Measurements from ENCODE around the gene OAS3. TPM values are rescaled to one million over a fixed set of nuclear protein-coding genes. Genes with fewer than 3 reads are reported as not detected.

Gene OAS3
- total RNA-seq, 4 donors from 2014 or later: 7.3 to 24.9 (median 14.3) TPM

DNA sequence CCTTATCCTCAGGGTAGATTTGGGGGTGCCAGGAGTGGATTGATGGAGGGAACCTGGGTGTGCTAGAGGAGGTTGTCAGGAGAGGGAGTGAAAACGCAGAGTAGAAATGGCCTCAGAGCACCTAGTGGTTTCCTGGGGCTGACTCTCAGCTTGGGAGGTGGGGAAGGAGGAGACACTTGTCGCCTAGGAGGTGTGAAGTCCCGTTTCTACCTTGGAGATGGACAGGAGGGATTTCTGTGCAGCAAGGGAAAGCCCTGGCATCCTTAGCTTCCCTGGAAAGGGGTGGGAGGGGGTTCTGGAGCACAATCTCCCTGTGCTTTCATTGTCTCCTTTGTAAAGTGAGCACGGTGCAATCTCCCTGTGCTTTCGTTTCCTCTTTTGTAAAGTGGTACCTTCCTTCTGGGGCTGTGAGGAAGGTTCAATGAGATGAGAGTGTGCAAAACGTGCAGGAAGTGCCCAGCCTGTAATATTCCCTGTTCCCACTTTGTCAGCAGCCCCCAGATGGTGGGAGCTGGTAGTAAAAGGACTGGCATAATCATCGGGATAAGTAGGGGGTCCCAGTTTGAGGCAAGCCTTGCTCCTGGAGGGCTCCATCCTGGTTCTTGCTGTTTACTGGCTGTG is 1.6 kb downstream of the OAS3 start:
- TF ChIP-seq, protein P1, sequence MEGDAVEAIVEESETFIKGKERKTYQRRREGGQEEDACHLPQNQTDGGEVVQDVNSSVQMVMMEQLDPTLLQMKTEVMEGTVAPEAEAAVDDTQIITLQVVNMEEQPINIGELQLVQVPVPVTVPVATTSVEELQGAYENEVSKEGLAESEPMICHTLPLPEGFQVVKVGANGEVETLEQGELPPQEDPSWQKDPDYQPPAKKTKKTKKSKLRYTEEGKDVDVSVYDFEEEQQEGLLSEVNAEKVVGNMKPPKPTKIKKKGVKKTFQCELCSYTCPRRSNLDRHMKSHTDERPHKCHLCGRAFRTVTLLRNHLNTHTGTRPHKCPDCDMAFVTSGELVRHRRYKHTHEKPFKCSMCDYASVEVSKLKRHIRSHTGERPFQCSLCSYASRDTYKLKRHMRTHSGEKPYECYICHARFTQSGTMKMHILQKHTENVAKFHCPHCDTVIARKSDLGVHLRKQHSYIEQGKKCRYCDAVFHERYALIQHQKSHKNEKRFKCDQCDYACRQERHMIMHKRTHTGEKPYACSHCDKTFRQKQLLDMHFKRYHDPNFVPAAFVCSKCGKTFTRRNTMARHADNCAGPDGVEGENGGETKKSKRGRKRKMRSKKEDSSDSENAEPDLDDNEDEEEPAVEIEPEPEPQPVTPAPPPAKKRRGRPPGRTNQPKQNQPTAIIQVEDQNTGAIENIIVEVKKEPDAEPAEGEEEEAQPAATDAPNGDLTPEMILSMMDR (IDR thresholded peaks at IDR 0.05; ENCODE audit: low read depth): no peak

DNA sequence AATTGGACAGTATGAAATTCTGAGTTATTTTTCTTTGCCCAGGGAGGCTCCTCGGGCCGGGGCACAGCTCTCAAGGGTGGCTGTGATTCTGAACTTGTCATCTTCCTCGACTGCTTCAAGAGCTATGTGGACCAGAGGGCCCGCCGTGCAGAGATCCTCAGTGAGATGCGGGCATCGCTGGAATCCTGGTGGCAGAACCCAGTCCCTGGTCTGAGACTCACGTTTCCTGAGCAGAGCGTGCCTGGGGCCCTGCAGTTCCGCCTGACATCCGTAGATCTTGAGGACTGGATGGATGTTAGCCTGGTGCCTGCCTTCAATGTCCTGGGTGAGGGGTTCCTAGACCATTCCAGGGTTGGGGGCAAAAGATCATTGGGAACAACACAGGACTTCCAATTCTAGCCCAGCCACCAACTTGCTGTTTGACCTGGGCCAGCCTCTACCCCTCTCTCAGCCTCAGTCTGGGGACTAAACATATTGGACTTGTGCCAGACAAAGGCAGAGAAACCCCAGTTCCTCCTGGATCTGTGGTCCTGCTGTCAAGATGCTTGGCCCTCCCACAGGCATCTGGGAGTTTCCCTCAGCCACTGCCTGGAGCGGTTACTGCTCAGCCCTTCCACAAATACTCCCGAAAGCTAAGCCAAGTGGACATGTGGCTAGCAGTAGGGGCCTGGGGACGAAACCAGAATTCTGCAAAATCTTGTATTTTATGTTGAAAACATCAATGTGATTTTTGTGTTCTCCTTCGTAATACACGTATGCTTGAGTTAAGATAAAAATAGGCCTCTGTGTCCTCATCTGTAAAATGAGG is 3.5 kb downstream of the OAS3 start:
- TF ChIP-seq, protein P1 (IDR thresholded peaks at IDR 0.05; ENCODE audit: low read depth): no peak

DNA sequence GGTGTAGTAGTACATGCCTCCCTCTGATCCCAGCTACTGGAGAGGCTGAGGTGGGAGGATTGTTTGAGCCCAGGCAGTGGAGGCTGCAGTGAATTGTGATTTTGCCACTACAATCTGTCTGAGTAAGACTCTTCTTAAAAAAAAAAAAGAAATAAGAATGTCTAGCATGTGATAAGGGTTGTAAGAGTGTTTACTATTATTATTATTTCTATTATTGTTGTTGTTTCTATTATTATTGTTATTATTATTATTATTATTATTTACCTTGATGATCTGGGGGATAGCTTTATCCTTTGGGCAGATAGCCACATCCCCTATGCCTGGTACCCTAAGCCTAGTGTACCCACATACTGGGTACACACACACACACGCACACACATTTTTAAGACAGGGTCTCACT is 4.3 kb downstream of the OAS3 start:
- TF ChIP-seq, protein P1 (IDR thresholded peaks at IDR 0.05; ENCODE audit: low read depth): no peak

DNA sequence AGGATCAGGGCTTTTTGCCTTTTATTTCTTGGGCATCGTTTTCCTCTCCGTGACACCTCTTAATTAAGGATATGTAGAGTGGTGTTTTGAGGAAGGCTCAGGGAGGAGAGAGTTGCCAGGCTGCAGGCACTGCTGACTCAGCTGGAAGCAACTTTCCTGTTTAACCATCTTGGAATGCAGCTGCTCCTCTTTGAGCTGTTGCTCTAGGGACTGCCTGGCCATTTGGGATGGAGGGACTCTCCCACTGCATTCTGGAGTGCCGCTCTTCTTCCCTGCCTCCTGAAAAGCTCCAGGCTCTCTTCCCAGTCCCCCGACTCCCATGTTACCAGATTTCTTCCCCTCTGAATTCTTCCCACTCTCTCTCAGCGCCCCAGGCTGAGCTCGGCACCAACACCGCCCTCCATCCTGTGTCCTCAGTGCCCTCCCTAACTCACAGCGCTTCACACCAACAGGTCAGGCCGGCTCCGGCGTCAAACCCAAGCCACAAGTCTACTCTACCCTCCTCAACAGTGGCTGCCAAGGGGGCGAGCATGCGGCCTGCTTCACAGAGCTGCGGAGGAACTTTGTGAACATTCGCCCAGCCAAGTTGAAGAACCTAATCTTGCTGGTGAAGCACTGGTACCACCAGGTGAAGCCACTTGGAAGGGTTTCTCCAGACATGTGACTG is 5.9 kb downstream of the OAS3 start:
- TF ChIP-seq, protein P1 (IDR thresholded peaks at IDR 0.05; ENCODE audit: low read depth): no peak

DNA sequence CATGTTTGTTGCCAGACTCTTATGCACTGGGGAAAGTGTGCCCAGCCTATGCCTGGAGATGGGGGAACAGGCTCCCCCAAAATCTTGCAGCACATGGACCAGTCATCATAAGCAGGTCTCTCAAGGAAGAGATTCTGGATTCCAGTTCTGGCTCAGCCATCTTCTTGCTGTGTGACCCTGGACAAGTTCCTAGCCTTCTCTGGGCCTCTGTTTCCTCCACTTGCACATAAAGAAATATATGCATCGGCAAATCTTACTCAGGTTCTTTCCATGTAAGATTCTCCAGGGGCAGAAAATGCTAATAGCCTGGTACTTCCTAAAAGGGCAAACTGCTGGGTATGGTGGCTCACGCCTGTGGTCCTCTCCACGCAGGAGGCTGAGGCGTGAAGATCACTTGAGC is 7.2 kb downstream of the OAS3 start:
- TF ChIP-seq, protein P1 (IDR thresholded peaks at IDR 0.05; ENCODE audit: low read depth): no peak

DNA sequence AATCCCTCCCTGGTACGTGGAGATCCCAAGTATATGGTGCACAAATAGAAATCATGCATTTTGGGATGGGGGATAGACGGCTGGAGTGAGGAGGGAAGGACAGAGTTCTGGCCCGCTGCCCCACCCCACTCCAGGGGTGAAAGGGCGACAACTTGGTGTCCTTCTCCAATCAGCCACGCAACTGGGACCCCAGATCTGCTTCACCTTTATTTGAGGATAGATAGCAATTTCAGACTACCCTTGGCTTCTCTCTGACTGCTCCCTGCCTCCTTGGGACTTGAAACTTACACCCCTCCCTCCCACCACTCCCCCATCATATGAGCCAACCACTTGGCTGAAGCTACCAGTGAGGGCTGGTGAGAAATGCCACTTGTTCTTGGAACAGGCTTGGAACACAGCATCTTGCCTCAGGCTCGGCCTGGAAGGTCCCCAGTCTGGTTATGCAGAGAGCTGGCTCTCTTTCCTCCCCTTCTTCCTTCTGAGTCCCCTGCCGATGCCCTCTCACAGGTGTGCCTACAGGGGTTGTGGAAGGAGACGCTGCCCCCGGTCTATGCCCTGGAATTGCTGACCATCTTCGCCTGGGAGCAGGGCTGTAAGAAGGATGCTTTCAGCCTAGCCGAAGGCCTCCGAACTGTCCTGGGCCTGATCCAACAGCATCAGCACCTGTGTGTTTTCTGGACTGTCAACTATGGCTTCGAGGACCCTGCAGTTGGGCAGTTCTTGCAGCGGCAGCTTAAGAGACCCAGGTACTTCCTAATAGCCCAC is 8.1 kb downstream of the OAS3 start:
- TF ChIP-seq, protein P1 (IDR thresholded peaks at IDR 0.05; ENCODE audit: low read depth): no peak
